HepG2 (cell line): ENCODE measurements around the gene TCF3. TPM values are rescaled to one million over a fixed set of nuclear protein-coding genes. Genes with fewer than 3 reads are reported as not detected.

Experiments used
- ATAC-seq: fragments of 200-7000 bp; cut with Tn5 transposase; 3 replicates; pipeline ENCODE4 v1.9.1; 2020; ENCODE audit warnings: mild to moderate bottlenecking, moderate library complexity
- BruUV-seq: library from RNA; stranded (reverse); fragments of 400-500 nt; replicated peaks from 2 replicates; lab custom pipeline; 2021; lab: Mats Ljungman, UMichigan
- CTCF ChIA-PET: fragments of 300-600 bp; formaldehyde crosslinking; extraction: SDS; loops from one replicate; lab custom pipeline; 2021; ENCODE audit warnings: low total read pairs, inconsistent platforms, low intra/inter-chr PET ratio; lab: Yijun Ruan, JAX
- POLR2A ChIA-PET: fragments of 350-600 bp; sonication (Branson Sonifier 250); formaldehyde crosslinking; loops from one replicate; lab custom pipeline; 2020; ENCODE audit warnings: antibody characterized with exemption, inconsistent platforms; lab: Yijun Ruan, JAX
- DNase-seq: peaks from one replicate; pipeline ENCODE4 v3.0.0-alpha.2; 2015; ENCODE audit warnings: low spot score
- FAIRE-seq: peaks from 3 replicates; lab custom pipeline; 2011; peaks lifted over from hg19 to GRCh38; lab: Jason Lieb, UNC
- H2AFZ ChIP-seq: one replicate; pipeline ENCODE4 v1.6.1; 2011; ENCODE audit warnings: low read length, inconsistent platforms
- H3K27ac ChIP-seq: fragments of 300-600 bp; 3 replicates; pipeline ENCODE4 v1.8.0; 2011; ENCODE audit warnings: mixed run types, mild to moderate bottlenecking, mixed read lengths, low read length, inconsistent platforms; ENCODE audit not compliant: insufficient read depth; ENCODE audit errors: extremely low read length
- H3K27me3 ChIP-seq, 2 experiments: fragments of 200-600 bp in 1 of 2; 2 replicates in 1 of 2; 3 replicates in 1 of 2; pipeline versions ENCODE4 v1.6.0 to v1.8.0; 2011; ENCODE audit warnings: low read length in 2 of 2, mild to moderate bottlenecking in 2 of 2, moderate library complexity in 2 of 2, inconsistent platforms in 1 of 2; ENCODE audit not compliant: insufficient read depth in 2 of 2, control insufficient read depth in 1 of 2
- H3K36me3 ChIP-seq, 2 experiments: fragments of 200-600 bp in 1 of 2; replicated peaks in 1 of 2; 2 replicates in 1 of 2; 3 replicates in 1 of 2; pipeline versions ENCODE4 v1.5.1 to v1.8.0; 2011; ENCODE audit warnings: low read length in 2 of 2, inconsistent platforms in 1 of 2; ENCODE audit not compliant: insufficient read depth in 2 of 2, control insufficient read depth in 1 of 2
- H3K4me1 ChIP-seq: 2 replicates; pipeline ENCODE4 v1.5.1; 2012; ENCODE audit warnings: low read length, inconsistent platforms; ENCODE audit not compliant: insufficient read depth
- H3K4me2 ChIP-seq: 2 replicates; pipeline ENCODE4 v1.6.0; 2011; ENCODE audit warnings: low read depth, low read length, inconsistent platforms
- H3K4me3 ChIP-seq, 3 experiments: fragments of 200-600 bp in 1 of 3; sonication (generic), shearing (Covaris generic) in 1 of 3; replicated peaks in 1 of 3; 2 replicates each; pipeline ENCODE4 v1.5.1; 2011 to 2016; ENCODE audit warnings: low read length in 3 of 3, inconsistent platforms in 2 of 3, low read depth in 2 of 3, mild to moderate bottlenecking in 2 of 3, control low read depth in 1 of 3, mixed read lengths in 1 of 3; ENCODE audit not compliant: insufficient read depth in 1 of 3
- H3K79me2 ChIP-seq: one replicate; pipeline ENCODE4 v1.6.1; 2011; ENCODE audit warnings: low read length, inconsistent platforms; ENCODE audit not compliant: insufficient read depth
- H3K9ac ChIP-seq: 2 replicates; pipeline ENCODE4 v1.6.0; 2011; ENCODE audit warnings: mild to moderate bottlenecking, low read depth, low read length, inconsistent platforms; ENCODE audit not compliant: insufficient read depth
- H3K9me3 ChIP-seq: 2 replicates; pipeline ENCODE4 v1.5.1; 2012; ENCODE audit warnings: mild to moderate bottlenecking, low read length
- H4K20me1 ChIP-seq: 2 replicates; pipeline ENCODE4 v1.6.0; 2011; ENCODE audit warnings: inconsistent platforms, mild to moderate bottlenecking, low read length, moderate library complexity; ENCODE audit not compliant: insufficient read depth
- ATM ChIP-seq: fragments of 450-650 bp; IDR thresholded peaks from 2 replicates; pipeline ENCODE4 v1.7.1; 2017; ENCODE audit warnings: mild to moderate bottlenecking, borderline replicate concordance
- CHD4 ChIP-seq: fragments of 200-600 bp; sonication (generic); IDR thresholded peaks from 2 replicates; pipeline ENCODE4 v1.7.0; 2017; ENCODE audit warnings: mild to moderate bottlenecking, low read length, borderline replicate concordance
- MAFK ChIP-seq, 2 experiments: IDR thresholded peaks in 1 of 2; conservative IDR thresholded peaks in 1 of 2; 2 replicates each; pipeline ENCODE4 v1.6.1; 2011; ENCODE audit warnings: improper control_type of control experiment in 2 of 2, low read length in 2 of 2
- SIN3A ChIP-seq: IDR thresholded peaks from 2 replicates; pipeline ENCODE4 v1.6.1; 2011; ENCODE audit warnings: low read depth, mild to moderate bottlenecking, control low read depth, low read length, borderline replicate concordance
- ZFP36 ChIP-seq: fragments of 150-350 bp; IDR thresholded peaks from 2 replicates; pipeline ENCODE4 v1.6.1; 2018; ENCODE audit warnings: borderline replicate concordance, low read length, low read depth; ENCODE audit not compliant: partially characterized antibody
- ZNF282 ChIP-seq: fragments of 450-650 bp; IDR thresholded peaks from 2 replicates; pipeline ENCODE4 v1.6.1; 2018; ENCODE audit not compliant: partially characterized antibody
- ZNF674 ChIP-seq: sonication (generic); formaldehyde crosslinking; IDR thresholded peaks from 2 replicates; pipeline ENCODE4 v1.5.0; 2020; ENCODE audit warnings: low read depth, mild to moderate bottlenecking, missing genetic modification reagents
- ZNF747 ChIP-seq: sonication (generic); formaldehyde crosslinking; IDR thresholded peaks from 2 replicates; pipeline ENCODE4 v1.8.1; 2023; ENCODE audit warnings: missing genetic modification reagents, mild to moderate bottlenecking, borderline replicate concordance
- ZSCAN21 ChIP-seq: sonication (generic); formaldehyde crosslinking; IDR thresholded peaks from 2 replicates; pipeline ENCODE4 v1.8.0; 2022; ENCODE audit warnings: mild to moderate bottlenecking, missing genetic modification reagents, moderate library complexity, borderline replicate concordance
- WGBS: methylation state at CpG from one replicate; pipeline ENCODE4 v1.1.6; 2017; ENCODE audit warnings: low lambda C conversion rate; 5-methylcytosine and 5-hydroxymethylcytosine counted together
- in situ Hi-C: cut with HindIII; loops from 2 replicates; pipeline ENCODE4 v1.10.0; 2017; ENCODE audit warnings: low pct_unique_long_range_greater_than_20kb; ENCODE audit not compliant: extremely low pct_ligation_motif_present
- intact Hi-C: fragments of 100-400 bp; cut with micrococcal nuclease; formaldehyde crosslinking; loops from one replicate; pipeline ENCODE4 v1.10.0; 2022; ENCODE audit not compliant: unreplicated experiment
- polyA plus RNA-seq, 8 experiments: library from polyadenylated mRNA; depleted of rRNA in 3 of 8; stranded (reverse) in 7 of 8; unstranded in 1 of 8; fragments of >200 nt; fragmentation: Illumina TruSeq in 4 of 8; extraction: Trizol in 4 of 8; gene quantifications; 2 replicates each; pipeline versions ENCODE4 v1.2.1 to v1.2.3, GENCODE V29; 2011 to 2016; ENCODE audit warnings: low read depth in 4 of 8, missing spikeins in 1 of 8, mixed read lengths in 1 of 8; ENCODE audit not compliant: insufficient read depth in 1 of 8
- total RNA-seq, 5 experiments: library from RNA; depleted of rRNA; stranded (reverse); fragments of >200 nt; fragmentation: Illumina TruSeq; extraction: Trizol; gene quantifications; 2 replicates each; pipeline ENCODE4 v1.2.3, GENCODE V29; 2016; ENCODE audit warnings: low read depth in 1 of 5
- TF ChIP-seq, protein P1 (sequence below): sonication (generic); formaldehyde crosslinking; IDR thresholded peaks from 2 replicates; pipeline ENCODE4 v1.8.1; 2022; ENCODE audit warnings: low read depth, mild to moderate bottlenecking, missing genetic modification reagents

TCF3 gene
- total and polyA plus RNA-seq, 2 of the 13 experiments (the other 11 are each of a cell fraction or from before 2014, with no cell fraction given) = 51.4 to 53.2 TPM

DNA sequence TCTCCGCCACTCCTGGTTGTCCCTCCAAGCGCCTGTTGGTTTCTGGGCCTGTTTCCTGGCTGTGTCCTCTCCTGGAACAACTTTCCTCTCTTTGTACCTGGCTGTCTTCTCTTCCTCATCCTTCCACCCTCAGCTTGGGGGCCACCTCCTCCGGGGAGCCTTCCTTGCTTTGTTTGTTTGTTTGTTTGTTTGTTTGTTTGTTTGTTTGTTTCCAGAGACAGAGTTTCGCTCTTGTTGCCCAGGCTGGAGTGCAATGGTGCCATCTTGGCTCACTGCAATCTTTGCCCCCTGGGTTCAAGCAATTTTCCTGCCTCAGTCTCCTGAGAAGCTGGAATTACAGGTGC is 6.6 kb upstream of the TCF3 start:
- peak; percentile 43 for TF ChIP-seq ZFP36
- TF ChIP-seq ZNF674 = no peak
- in situ Hi-C loops (no loop called here), intact Hi-C loops (no loop called here)
- no peak overlapping the region for H3K4me2 ChIP-seq
- H3K4me3 ChIP-seq = no peak overlapping the region
- CTCF ChIA-PET = no interaction called here
- POLR2A ChIA-PET = no interaction called here
- no peaks in the 10 kb centered on the region for H4K20me1 ChIP-seq
- no peaks in the 10 kb centered on the region for H3K36me3 ChIP-seq
- H3K27me3 ChIP-seq = peaks cover 8 to 63% of the 10 kb centered on the region in 2 experiments; a peak in 4 of 5 replicates
- H2AFZ ChIP-seq = no peak overlapping the region
- H3K27ac ChIP-seq = no peak overlapping the region
- H3K9ac ChIP-seq = no peak overlapping the region
- H3K79me2 ChIP-seq = no peaks in the 10 kb centered on the region
- ATAC-seq (no peak), FAIRE-seq (no peak), DNase-seq (no peak)
- no peaks in the 10 kb centered on the region for H3K9me3 ChIP-seq
- WGBS = 30% methylated on average over 4 of the region's 4 CpGs
- BruUV-seq = no TSS peak
- H3K4me1 ChIP-seq = peaks cover 32% of the 10 kb centered on the region

DNA sequence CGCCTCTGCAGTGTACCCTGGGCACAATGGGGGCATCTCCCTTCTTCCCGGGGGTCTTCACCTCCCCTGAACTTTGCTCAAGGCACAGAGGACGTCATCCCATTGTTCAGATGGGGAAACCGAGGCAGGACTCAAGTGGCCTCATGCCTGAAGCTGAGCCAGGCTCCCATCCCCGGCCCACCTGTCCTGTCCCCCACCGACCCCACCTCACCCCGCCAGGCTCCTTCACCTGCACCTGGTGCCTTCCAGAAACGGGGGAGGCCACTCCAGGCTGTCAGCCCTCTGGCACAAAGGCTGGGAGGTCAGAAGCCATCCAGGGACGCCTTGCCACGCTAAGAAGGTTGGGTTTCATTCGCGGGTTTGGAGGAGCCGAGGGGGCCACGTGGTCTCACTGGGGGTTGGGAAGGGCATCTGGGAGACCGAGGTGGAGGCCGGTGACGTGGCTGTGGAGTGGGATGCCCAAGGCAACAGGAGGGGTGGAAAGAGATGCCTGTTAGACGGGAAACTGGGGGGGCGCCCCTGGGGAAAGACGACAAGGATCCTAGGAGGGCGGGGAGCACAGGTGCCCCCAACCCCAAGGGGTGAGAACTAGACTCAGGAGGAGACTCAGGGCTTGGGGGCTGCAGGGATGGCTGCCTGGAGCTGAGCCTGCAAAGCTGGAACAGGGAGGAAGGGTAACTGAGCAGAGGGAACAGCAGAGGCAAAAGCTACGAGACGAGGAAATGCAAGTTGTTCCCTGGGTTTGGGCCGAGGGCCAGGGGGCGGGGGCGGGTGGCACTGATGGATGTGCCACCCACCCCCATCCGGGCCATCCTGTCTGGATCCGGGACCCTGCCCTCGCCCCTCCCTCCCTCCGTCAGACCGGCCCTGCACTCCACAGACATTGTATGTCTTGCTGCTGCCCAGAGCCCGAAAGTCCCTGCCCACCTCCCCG is 6.0 kb upstream of the TCF3 start:
- no peak for DNase-seq
- H3K4me2 ChIP-seq = no peak overlapping the region
- TF ChIP-seq SIN3A = no peak
- TF ChIP-seq ATM = no peak
- TF ChIP-seq ZNF747 (CRISPR knock-in tag) = no peak
- no peak for TF ChIP-seq MAFK (conservative IDR thresholded peaks at IDR 0.05 in 1 of 2, IDR thresholded peaks at IDR 0.05 in 1 of 2; ENCODE audit: low read length in 2 of 2)
- no peak for TF ChIP-seq CHD4
- no peak for TF ChIP-seq ZSCAN21 (CRISPR knock-in tag)
- TF ChIP-seq ZNF282 = no peak
- TF ChIP-seq, protein P1, sequence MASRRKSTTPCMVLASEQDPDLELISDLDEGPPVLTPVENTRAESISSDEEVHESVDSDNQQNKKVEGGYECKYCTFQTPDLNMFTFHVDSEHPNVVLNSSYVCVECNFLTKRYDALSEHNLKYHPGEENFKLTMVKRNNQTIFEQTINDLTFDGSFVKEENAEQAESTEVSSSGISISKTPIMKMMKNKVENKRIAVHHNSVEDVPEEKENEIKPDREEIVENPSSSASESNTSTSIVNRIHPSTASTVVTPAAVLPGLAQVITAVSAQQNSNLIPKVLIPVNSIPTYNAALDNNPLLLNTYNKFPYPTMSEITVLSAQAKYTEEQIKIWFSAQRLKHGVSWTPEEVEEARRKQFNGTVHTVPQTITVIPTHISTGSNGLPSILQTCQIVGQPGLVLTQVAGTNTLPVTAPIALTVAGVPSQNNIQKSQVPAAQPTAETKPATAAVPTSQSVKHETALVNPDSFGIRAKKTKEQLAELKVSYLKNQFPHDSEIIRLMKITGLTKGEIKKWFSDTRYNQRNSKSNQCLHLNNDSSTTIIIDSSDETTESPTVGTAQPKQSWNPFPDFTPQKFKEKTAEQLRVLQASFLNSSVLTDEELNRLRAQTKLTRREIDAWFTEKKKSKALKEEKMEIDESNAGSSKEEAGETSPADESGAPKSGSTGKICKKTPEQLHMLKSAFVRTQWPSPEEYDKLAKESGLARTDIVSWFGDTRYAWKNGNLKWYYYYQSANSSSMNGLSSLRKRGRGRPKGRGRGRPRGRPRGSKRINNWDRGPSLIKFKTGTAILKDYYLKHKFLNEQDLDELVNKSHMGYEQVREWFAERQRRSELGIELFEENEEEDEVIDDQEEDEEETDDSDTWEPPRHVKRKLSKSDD (CRISPR knock-in tag) = no peak

More for the DNA sequence above, 6.0 kb upstream of the TCF3 start:
- POLR2A ChIA-PET = no interaction called here
- CTCF ChIA-PET = no interaction called here
- no peak for FAIRE-seq
- ATAC-seq = no peak
- peaks cover 8 to 59% of the 10 kb centered on the region in 2 experiments; a peak in 4 of 5 replicates for H3K27me3 ChIP-seq
- no peaks in the 10 kb centered on the region for H4K20me1 ChIP-seq
- no peaks in the 10 kb centered on the region for H3K79me2 ChIP-seq
- H3K36me3 ChIP-seq = no peaks in the 10 kb centered on the region
- no peak overlapping the region for H3K4me3 ChIP-seq
- no peak overlapping the region for H2AFZ ChIP-seq
- no TSS peak for BruUV-seq
- H3K4me1 ChIP-seq = peaks cover 34% of the 10 kb centered on the region
- no peaks in the 10 kb centered on the region for H3K9me3 ChIP-seq
- 23% methylated on average over 26 of the region's 33 CpGs for WGBS
- no peak overlapping the region for H3K9ac ChIP-seq
- intact Hi-C loops (no loop called here), in situ Hi-C loops (no loop called here)
- no peak overlapping the region for H3K27ac ChIP-seq
